GM18517 (cell line): ENCODE results near the gene TTC21B.
"Not testable (repeated sequence)": the region's sequence is repeated elsewhere in the genome, so short reads cannot be mapped to it uniquely, and the experiment has no call there.

Source experiments
- ATAC-seq: cut with Tn5 transposase; IDR thresholded peaks from one replicate; pipeline ENCODE4 v1.9.1; 2021; ENCODE audit warnings: mild to moderate bottlenecking, moderate library complexity; ENCODE audit not compliant: unreplicated experiment

TTC21B gene

DNA sequence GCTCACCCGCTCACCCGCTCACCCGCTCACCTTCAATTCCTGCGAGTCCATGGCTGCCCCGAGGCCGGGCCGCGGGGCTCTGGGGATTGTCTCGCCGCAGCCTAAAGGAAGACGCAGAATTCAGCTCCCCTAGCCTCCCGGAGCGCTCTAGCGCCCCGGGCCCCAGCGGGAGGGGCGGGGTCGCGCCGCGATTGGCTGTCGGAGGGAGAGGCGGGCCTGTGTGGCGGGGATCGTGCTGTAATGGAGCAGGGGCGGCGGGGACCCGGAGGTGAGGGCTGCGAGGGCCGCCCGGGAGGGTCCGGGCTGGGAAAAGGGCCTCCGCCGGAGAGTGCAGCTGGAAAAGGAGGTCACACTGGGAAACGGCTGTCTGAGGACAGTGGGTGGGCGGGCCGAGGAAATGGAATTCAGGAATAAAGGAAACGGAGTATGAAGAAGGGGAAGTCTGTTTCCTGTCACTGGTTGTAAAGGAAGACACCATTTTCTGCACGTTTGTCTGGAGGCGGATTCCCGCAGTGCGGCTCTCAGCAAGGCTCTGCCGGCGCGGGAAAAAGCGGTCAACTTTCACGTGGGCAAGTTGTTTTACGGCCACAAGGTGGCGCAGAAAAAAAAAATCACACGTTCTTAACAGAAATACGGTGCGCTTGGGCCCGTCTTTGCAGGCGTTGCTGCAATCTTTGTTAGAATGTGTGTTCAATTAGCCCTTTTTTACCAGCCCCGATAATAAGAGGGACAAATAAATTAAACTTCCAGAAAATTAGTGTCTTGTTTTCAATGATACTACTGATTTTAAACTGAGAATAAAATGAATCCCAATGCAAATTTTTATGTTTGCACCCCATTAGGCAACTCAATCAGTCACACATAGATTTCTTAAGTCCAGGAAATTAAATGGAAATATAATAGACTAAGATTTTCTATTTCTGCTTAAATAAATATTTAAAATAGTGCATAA lies at the start of gene TTC21B:
TTC21B (minus strand) TSS at position 122 of the 952 bp plus-strand sequence; CDS start at position 51, 71 bp downstream.
- ATAC-seq: peak; percentile 93

GRCh38 chr2:166000401-166000800 lies 46.8 kb upstream of the TTC21B start:
- ATAC-seq: no peak

GRCh38 chr2:165990846-165991245 lies 37.3 kb upstream of the TTC21B start:
- no peak for ATAC-seq

GRCh38 chr2:165989851-165990250 lies 36.3 kb upstream of the TTC21B start:
- no peak for ATAC-seq

- ATAC-seq: no peak
These were observed 31.5 kb upstream of the TTC21B start for GRCh38 chr2:165985120-165985519.

DNA sequence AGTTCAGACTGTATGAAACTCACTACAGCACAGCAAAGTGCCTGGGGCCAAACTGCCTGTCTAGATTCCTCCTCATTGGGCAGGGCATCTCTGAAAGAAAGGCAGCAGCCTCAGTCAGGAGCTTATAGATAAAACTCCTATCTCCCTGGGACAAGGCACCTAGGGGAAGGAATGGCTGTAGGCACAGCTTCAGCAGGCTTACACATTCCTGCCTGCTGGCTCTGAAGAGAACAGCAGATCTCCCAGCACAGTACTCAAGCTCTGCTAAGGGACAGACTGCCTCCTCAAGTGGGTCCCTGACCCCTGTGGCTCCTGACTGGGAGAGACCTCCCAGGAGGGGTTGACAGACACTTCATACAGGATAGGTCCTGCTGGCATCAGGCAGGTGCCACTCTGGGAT lies 18.6 kb upstream of the TTC21B start:
- not testable (repeated sequence) for ATAC-seq

GRCh38 chr2:165970663-165971062 lies 17.1 kb upstream of the TTC21B start:
- ATAC-seq: no peak

DNA sequence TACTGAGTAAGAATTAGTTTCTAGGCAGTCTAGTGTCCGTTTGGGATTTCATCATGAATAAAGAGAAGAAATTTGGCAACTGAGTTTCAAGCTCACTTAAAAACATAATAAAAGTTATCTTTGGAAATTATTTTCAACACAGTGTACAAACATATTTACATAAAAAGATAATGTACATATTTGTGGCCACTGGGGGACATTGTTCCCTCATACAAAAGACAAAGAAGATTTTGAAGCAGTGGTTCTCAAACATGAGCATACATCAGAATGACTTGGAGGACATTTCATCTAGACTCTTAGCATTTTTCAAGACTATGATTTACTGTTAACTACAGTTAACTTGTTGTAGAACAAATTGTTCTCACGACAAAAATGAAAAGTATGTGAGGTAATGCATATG lies 15.7 kb upstream of the TTC21B start:
- ATAC-seq: no peak

DNA sequence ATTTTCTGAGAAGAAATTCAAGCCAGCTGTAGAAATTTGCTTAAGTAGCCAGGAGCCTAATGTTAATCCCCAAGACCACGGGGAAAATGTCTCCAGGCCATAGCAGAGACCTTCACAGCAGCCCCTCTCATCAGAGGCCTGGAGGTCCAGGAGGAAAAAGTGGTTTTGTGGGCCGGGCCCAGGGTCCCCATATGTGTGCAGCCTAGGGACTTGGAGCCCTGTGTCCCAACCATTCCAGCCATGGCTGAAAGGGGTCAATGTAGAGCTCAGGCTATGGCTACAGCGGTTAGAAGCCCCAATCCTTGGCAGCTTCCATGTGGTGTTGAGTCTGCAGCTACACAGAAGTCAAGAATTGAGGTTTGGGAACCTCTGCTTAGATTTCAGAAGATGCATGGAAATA lies 14.2 kb upstream of the TTC21B start:
- ATAC-seq: no peak

- no peak for ATAC-seq
These were observed 8.2 kb upstream of the TTC21B start for GRCh38 chr2:165961818-165962217.

GRCh38 chr2:165959371-165959770 lies 5.8 kb upstream of the TTC21B start:
- ATAC-seq: no peak

GRCh38 chr2:165958313-165958960 lies 4.9 kb upstream of the TTC21B start:
- ATAC-seq: no peak

- no peak for ATAC-seq
These were observed 3.6 kb upstream of the TTC21B start for GRCh38 chr2:165957030-165957675.

DNA sequence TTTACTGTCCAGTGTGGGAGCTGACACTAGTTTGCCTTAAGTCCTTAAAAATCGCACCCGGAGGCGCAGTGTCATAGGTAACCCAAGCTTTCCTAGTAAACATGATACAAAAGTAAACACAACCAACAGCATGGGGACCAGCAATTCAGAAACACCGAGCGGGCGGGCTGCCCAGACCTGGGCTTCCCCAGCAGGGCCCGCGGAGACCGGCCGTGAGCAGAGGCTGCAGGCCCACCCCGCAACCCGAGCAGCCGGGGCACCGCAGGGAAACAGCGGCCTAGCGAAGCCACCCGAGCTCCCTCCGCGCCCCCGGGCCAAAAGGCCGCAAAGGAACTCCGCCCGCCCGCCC lies 296 bp downstream of the TTC21B start:
- ATAC-seq: peak; percentile 24

DNA sequence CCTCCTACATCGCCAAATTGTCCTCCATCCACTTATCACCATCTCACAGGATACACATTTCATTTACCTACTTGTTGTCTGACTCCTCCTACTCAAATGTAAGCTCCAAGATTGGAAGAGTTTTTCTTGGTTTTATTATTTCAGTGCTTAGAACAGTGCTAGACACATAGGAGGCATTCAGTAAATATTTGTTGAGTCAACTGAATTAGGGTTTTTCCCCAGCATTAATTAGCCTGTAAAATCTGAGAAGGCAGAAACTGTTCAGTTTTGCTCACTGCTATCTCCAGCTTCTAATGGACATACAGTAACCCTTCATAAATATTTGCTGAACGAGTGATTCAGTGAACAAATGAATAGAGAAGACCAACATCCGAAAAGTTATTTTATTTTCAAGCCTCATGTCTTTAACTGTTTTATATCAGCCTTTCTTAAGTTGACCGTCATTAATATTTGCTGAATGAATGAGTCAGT lies 800 bp downstream of the TTC21B start:
- no peak for ATAC-seq

DNA sequence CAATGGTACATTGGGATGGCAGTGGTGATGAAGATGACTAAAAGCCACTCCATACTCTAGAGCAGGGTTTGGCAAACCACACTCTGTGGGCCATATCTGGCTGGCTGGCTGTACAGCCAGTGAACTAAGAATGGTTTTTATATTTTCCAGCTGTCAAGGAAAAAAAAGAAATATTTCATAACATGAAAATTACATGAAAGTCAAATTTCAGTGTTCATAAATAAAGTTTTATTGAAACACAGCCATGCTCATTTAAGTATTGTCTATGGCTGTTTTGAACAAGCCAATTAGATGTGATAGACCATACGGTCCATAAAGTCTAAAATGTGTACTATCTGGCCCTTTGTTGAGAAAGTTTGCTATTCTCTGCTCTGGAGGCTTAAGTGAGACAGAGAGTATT lies 1.5 kb downstream of the TTC21B start:
- ATAC-seq: no peak

DNA sequence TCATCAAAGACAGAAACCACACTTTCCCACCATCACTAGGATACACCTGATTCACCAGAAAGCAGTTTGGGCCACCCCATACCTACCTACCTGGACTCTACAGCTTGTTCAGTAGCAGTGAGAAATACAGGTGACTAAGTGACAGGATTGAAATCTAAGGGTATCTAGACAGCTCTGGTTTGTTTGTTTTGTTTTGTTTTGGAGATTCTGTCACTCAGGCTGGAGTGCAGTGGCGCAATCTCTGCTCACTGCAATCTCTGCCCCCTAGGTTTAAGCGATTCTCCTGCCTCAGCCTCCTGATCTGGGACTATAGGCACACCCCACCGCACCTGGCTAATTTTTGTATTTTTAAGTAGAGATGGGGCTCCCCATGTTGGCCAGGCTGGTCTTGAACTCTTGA lies 3.1 kb downstream of the TTC21B start:
- no peak for ATAC-seq

DNA sequence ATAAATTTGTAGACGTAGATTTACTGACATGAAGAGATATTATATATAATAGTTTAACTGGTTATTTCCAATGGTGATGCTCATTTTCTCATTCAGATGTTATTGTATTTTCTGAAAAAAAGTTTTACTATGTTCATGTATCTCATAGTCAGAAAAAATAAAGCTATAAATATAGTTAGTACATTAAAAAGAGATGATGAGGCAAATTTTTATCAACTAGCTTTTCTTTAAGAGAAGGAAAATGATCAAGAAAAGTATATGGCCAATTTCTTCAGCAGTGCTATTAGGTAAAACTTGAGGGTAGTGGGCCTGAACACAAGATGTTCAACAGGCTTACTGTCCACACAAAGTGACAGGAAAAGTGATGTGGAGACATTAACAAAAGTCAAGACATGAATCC lies 11.7 kb downstream of the TTC21B start:
- no peak for ATAC-seq

GRCh38 chr2:165938237-165938636 lies 15.3 kb downstream of the TTC21B start:
- ATAC-seq: no peak

- no peak for ATAC-seq
These were observed 20.2 kb downstream of the TTC21B start for GRCh38 chr2:165933211-165933910.

DNA sequence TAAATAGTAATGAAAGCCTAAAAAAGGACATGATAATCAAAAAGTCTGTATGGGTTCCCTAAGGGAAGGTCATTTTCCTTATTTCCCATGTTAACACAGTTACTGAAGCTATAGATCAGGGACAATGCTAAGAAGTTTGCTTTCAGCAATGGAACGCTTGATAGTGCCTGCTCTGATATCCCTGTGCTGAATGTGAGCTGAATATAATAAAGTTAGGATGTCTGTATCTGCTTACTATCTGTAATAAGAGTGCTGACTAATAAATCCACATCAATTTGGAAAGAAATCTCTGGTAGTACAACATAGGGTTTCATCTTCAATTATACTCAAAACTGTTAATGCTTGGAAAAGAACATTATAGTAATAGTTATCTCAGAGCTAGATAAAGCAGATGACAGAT lies 25.8 kb downstream of the TTC21B start:
- ATAC-seq: no peak
